GM12873 (cell line): ENCODE results near the gene RBM10.
A peak's percentile ranks its signal among the peaks of the same experiment; 100 is the strongest.

Source experiments
- CTCF ChIP-seq: IDR thresholded peaks from 2 replicates; pipeline ENCODE4 v1.5.1; 2012; ENCODE audit warnings: low read depth, mild to moderate bottlenecking, moderate library complexity, low read length, control low read depth; ENCODE audit not compliant: insufficient read depth; ENCODE audit errors: missing control alignments

Gene RBM10

DNA sequence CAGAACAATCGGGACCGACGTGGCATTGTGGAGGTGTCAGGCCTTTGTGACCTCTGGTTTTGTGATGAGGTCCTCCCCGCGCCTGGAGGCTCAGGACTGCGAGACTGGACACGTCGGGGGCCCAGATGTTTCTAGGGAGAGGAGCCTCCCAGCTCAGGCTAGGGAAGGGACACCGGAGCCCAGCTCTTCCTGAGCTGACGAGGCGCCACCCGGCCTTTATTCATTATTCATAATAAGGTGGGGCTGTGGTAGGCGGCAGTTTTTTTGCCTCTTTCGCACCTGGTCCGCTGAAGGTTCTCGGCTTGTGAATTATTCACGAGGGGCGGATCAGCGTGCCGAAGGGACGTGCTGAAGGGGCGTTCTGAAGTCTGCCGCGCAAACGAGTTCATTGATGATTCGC, 46.3 kb downstream of the RBM10 start:
- no peak for TF ChIP-seq CTCF

GRCh38 chrX:47191806-47192401, 46.9 kb downstream of the RBM10 start:
- no peak for TF ChIP-seq CTCF

DNA sequence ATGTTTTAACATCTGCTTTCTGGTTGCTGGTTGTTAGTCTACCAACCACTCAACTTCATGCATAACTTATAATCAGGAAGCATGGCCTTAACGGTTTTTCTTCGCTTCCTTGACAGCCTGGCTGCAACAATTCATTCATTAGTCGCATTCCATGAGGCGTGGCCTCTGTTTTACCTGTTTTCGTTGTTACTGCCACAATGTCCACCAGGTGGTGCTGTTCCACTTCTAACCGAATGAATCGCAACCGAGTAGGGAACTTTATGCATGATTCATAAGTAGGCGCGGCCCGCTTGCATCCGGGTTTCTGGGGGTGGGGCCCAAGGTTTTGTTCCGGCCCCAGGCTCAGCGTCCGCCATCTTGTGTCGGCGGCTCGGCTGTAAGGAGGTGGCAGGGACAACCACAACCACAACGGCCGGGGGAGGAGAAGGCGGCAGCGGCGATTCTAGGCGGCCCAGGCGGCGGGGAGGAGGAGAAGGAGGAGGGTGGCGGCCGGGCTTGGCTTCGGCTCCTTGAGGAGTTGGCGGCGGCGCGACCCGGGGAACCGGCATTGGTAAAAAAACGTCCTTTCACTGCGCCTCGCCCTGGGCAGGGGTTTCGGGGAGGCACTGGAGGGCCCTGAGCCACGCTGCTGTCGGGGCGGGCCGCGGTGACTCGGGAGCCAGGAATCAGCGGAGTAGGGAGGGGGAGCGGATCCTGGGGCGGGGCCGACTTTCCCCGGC, 48.6 kb downstream of the RBM10 start, which contains the start of gene UBA1:
Gene UBA1 (plus strand): TSS at position 355 of the 719 bp plus-strand sequence. CDS start 4,974 bp downstream, outside the sequence.
- TF ChIP-seq CTCF, result peak; percentile 74

DNA sequence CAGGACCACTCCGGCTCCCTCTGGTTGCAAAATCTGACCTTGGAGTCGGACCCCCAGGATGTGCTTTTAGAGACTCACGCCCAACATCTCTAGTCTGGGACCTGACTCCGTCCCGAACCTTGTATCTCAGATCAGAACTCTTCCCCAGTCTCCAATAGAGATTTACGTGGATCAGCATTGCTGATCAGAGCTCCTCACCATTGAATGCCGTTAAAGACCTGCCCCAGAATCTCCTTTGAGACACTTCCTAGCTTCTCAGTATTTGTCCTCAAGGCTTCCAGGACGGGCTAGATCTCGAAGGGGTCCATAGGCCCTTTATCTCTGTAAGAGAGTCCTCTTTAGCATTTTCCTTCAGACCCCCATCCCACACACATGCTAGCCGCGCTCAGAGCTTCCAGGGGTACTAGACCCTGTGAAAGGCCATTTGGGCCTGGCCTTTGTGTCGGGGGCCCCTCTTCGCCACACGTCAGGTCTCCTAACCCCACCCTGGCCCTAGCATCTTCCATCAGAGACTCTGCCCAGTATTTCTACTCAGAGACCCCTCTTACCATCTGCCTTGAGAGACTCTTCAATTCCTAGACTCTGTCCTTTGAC, 49.3 kb downstream of the RBM10 start:
- no peak for TF ChIP-seq CTCF

DNA sequence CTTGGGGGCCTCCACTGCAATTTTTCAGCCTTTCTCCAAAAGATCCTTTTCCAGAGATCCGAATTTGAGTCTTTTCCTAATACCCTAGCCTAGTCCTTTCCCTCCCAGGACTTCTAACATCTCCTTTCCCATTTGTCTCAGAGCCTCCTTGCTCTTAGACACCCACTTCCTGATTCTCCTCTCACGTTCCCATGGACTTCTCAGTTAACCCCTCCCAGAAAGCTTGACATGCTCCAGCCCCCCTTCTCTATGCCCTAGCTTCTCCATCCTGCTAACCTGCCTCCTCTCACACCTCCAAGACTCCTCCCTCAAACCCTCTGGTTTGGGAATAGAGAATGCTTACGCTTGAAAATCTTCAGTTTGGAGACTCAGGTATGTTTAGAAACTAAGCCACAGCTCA, 51.1 kb downstream of the RBM10 start:
- TF ChIP-seq CTCF, result no peak

GRCh38 chrX:47197526-47197925, 52.5 kb downstream of the RBM10 start:
- no peak for TF ChIP-seq CTCF

- TF ChIP-seq CTCF, result no peak
Measured at GRCh38 chrX:47198026-47198686, 53.1 kb downstream of the RBM10 start.
